ENCODE results near the gene TGFBI.

The TGFBI gene

DNA sequence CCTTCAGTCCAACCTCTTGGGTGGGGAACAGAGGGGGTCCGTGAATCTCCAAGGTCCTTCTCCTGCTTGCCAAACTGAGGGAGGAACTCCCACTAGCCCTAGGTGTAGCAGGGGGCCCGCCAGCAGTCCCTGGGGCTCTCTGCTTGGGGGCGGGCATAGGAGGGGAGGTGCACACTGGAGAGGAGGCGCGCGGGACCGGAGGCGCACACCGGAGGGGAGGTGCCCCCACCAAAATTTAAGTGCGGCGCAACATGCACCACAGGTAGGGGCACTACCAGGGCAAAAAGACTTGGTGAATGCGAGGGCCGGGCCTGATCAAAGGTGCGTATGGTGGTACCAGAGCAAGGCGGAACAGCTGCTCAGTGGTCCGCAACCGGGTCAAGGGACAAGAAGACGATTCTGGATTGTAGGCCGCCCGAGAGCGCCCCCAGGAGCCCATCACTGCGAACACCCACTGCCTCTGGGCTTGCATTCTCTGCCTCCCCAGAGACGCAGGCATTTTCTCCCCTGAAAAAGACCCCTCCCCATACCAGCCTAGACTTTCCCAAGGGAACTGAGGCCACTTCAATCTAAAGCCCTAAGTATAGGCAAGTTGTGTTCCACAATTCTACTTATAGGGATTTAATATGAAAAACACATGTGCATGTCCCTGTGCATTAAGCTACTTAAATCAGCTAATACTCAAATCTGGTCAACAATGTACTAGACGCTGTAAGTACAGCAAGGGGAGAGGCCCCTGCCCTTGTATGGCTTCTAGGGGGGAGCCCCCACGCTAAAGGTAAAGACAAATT, 50.6 kb downstream of the TGFBI start:
- TF ChIP-seq, protein P1, sequence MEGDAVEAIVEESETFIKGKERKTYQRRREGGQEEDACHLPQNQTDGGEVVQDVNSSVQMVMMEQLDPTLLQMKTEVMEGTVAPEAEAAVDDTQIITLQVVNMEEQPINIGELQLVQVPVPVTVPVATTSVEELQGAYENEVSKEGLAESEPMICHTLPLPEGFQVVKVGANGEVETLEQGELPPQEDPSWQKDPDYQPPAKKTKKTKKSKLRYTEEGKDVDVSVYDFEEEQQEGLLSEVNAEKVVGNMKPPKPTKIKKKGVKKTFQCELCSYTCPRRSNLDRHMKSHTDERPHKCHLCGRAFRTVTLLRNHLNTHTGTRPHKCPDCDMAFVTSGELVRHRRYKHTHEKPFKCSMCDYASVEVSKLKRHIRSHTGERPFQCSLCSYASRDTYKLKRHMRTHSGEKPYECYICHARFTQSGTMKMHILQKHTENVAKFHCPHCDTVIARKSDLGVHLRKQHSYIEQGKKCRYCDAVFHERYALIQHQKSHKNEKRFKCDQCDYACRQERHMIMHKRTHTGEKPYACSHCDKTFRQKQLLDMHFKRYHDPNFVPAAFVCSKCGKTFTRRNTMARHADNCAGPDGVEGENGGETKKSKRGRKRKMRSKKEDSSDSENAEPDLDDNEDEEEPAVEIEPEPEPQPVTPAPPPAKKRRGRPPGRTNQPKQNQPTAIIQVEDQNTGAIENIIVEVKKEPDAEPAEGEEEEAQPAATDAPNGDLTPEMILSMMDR (IDR thresholded peaks at IDR 0.05; ENCODE audit: borderline replicate concordance, insufficient read depth, low read depth, low read length): peak; percentile 5; the same call in 1 of the 2 replicates
- H3K4me3 ChIP-seq (ENCODE audit: low read depth, low read length): no peak overlapping the region

DNA sequence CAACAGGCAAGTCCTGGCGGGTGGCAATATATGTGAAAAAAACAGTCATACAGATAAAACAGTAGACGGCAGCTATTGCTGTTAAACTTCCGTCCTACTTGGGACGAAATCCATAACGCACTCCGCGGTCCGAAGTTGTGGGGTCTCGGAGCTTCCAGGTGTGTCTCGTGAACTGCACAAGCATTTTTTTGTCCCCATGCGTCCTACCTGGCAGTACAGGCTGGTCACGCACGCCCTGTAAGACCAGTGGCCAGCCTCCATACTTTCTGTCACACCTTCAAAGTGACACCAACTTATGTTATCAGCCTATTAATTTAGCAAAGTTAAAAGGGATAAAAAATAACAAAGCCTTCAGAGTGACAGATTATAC, 51.3 kb downstream of the TGFBI start:
- TF ChIP-seq, protein P1 (IDR thresholded peaks at IDR 0.05; ENCODE audit: borderline replicate concordance, insufficient read depth, low read depth, low read length): no peak
- H3K4me3 ChIP-seq (ENCODE audit: low read depth, low read length): no peak overlapping the region

DNA sequence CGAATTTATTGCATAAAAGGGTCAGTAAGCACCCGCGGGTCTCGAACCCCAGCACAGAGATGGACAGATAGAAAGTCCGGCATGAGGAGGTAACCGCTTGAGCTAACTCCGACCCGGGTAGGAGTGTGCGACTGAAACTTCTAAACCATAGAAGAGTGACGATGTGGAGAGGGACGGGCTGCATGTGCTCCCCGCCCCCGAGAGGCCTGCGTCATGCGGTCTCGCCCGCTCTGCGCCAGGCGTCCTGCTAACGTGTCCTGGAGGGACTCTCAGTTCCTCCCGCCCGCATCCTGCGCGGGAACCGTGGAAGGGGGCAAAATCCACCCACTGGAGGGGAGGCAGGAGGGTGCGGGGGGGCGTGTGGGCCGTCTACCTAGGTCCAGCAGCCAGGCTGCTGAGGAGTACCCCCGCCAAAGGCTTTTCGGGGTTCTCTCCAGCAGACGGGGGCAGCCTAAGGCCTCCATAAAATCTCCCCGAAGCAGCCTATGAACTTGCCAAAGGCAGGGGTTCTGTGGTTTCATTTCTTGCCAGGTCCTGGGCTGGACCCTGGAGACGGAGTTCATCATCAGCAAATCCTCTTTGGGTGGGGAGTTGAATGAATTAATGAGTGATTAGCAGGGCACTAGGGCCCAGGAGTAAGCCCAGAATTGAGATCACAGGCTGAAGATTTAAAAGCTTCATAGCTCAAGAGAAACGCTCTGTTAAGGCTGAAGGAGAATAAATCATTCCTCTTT, 51.9 kb downstream of the TGFBI start:
- no peak overlapping the region for H3K4me3 ChIP-seq (ENCODE audit: low read depth, low read length)
- TF ChIP-seq, protein P1 (IDR thresholded peaks at IDR 0.05; ENCODE audit: borderline replicate concordance, insufficient read depth, low read depth, low read length): no peak

DNA sequence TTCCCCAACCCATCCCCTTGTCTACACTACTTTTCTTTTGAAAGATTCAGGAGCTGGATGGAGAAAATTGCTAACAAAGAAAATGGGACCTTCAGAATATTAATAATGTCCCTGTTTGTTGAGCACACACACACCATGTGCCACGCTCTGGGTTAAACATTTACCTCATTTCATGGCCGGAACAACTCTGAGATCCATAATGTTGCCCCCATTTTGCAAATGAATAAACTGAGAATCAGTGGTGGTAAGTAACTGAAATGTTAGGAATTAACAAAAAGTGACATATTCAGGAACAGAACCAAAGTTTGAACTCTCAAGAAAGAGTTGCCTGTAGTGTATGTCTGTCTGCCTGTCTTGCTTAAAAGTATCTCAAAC, 52.4 kb downstream of the TGFBI start:
- no peak overlapping the region for H3K4me3 ChIP-seq (ENCODE audit: low read depth, low read length)
- TF ChIP-seq, protein P1 (IDR thresholded peaks at IDR 0.05; ENCODE audit: borderline replicate concordance, insufficient read depth, low read depth, low read length): no peak

DNA sequence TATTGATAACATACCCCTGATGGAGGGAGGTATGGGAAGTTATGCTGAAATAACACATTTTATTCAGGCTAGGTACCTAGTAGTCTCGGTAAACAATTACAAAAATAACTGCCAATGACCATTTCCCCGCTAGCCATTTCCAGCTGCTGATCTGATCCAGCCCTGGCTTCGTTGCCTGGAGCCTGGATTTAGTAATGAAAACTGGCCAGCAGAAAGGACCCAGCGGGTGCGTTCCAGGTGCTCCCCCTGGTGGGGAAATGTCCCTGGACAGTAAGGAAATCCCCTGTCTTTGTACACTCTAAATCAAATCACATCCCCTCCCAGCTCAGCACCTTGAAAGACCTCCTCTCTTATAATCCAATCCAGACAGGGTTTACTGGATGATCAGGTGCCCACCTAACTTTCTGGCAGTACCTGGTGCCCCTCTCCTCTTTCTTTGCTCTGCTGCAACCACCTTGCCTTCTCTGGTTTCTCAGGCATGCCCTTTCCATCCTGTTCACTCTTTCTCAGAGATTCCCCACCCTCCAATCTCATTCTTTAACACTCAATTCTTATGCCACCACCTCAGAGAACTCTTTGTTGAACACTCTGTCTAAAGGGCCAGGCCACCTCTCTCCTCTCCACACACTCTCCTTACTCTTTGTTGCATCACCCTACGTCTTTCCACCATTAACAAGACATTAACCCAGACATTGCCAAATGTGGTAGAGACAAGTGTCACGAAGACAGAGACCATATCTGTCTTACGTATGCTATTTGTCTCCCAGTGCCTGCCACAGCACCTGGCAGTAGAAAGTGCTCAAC, 53.8 kb downstream of the TGFBI start:
- TF ChIP-seq, protein P1 (IDR thresholded peaks at IDR 0.05; ENCODE audit: borderline replicate concordance, insufficient read depth, low read depth, low read length): peak; percentile 75
- no peak overlapping the region for H3K4me3 ChIP-seq (ENCODE audit: low read depth, low read length)

DNA sequence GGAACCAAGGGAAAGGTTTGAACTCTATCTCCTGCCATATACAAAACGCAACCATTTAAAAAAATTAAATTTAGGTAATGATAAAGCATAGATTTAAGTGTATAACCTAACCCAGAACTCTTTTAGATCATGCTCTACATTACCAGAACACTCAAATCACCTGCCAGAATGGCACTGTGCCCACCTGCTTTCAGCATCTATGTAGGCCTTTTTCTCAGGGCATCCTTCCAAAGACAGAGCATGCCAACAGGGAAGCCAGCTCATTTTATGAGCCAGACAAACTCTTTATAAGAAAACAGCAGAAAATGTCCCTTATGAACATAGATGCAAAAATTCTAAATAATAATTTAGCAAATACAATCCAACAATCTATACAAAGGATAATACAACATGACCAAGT, 55.9 kb downstream of the TGFBI start:
- H3K4me3 ChIP-seq (ENCODE audit: low read depth, low read length): no peak overlapping the region
- TF ChIP-seq, protein P1 (IDR thresholded peaks at IDR 0.05; ENCODE audit: borderline replicate concordance, insufficient read depth, low read depth, low read length): no peak

Measured in GM12875 (cell line).